Mucosa of descending colon (tissue), 3 donors: ENCODE results near the gene GRK5. TPM values are rescaled to one million over a fixed set of nuclear protein-coding genes. Genes with fewer than 3 reads are reported as not detected.
A peak's percentile ranks its signal among the peaks of the same experiment; 100 is the strongest.

Experiments
- ATAC-seq: fragments of 200-7000 bp; cut with Tn5 transposase; one replicate; pipeline ENCODE4 v1.9.1; 2020; ENCODE audit warnings: mild to moderate bottlenecking, moderate library complexity
- DNase-seq, 3 donors: peaks; one replicate each; pipeline ENCODE4 v3.0.0-alpha.2; 2020
- H3K36me3 ChIP-seq: fragments of 200-600 bp; one replicate; pipeline ENCODE4 v1.8.0; 2021; ENCODE audit warnings: low read depth, mild to moderate bottlenecking
- H3K4me1 ChIP-seq: fragments of 200-600 bp; one replicate; pipeline ENCODE4 v1.8.0; 2021; ENCODE audit warnings: low read depth, mild to moderate bottlenecking
- H3K4me3 ChIP-seq: fragments of 200-600 bp; one replicate; pipeline ENCODE4 v1.8.0; 2021; ENCODE audit warnings: mild to moderate bottlenecking
- H3K9me3 ChIP-seq: fragments of 200-600 bp; one replicate; pipeline ENCODE4 v1.8.0; 2021; ENCODE audit warnings: mild to moderate bottlenecking
- intact Hi-C, 2 donors: fragments of 100-400 bp; cut with DNase I in 1 of 2; cut with micrococcal nuclease in 1 of 2; formaldehyde crosslinking; loops; one replicate each; pipeline versions ENCODE4 v1.11.0 to v1.11.1; 2022; cut with DNase I, micrococcal nuclease
- total RNA-seq, 3 donors: library from RNA; stranded (reverse); fragmentation: NEBNext Ultra II Directional in 2 of 3; extraction: Animal tissue kit (Norgen Biotek cat#: 25700) in 2 of 3; gene quantifications; one replicate each; pipeline versions ENCODE4 v1.2.1 to v1.2.4, GENCODE V29; 2021 to 2023
- TF ChIP-seq, protein P1 (sequence below): fragments of 200-600 bp; IDR thresholded peaks from one replicate; pipeline ENCODE4 v1.8.0; 2022; ENCODE audit warnings: antibody characterized with exemption, mild to moderate bottlenecking
- donor health status: DM: no; HTN: no; CAD: no; lungs with moderate emphysema.
- donor health status: DM: no; HTN: no; CAD: no.
- donor health status: DM: no; HTN: yes; CAD: no.

Gene GRK5
- total RNA-seq, 3 donors from 2014 or later: 6.6 to 27.1 (median 8.3) TPM

- intact Hi-C loops: no loop called here
- Histone ChIP-seq H3K36me3 (no peaks in the 10 kb centered on the region), H3K4me3 (no peak overlapping the region), H3K4me1 (no peaks in the 10 kb centered on the region), H3K9me3 (no peaks in the 10 kb centered on the region)
- ATAC-seq (no peak), DNase-seq (no peak)
- TF ChIP-seq, protein P1, sequence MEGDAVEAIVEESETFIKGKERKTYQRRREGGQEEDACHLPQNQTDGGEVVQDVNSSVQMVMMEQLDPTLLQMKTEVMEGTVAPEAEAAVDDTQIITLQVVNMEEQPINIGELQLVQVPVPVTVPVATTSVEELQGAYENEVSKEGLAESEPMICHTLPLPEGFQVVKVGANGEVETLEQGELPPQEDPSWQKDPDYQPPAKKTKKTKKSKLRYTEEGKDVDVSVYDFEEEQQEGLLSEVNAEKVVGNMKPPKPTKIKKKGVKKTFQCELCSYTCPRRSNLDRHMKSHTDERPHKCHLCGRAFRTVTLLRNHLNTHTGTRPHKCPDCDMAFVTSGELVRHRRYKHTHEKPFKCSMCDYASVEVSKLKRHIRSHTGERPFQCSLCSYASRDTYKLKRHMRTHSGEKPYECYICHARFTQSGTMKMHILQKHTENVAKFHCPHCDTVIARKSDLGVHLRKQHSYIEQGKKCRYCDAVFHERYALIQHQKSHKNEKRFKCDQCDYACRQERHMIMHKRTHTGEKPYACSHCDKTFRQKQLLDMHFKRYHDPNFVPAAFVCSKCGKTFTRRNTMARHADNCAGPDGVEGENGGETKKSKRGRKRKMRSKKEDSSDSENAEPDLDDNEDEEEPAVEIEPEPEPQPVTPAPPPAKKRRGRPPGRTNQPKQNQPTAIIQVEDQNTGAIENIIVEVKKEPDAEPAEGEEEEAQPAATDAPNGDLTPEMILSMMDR: no peak
Measured at GRCh38 chr10:119408969-119409371, 201.6 kb downstream of the GRK5 start.

- H3K36me3 ChIP-seq: no peaks in the 10 kb centered on the region
- ATAC-seq (no peak), DNase-seq (no peak)
- TF ChIP-seq, protein P1: no peak
- H3K4me3 ChIP-seq: no peak overlapping the region
- no peaks in the 10 kb centered on the region for H3K4me1 ChIP-seq
- no peaks in the 10 kb centered on the region for H3K9me3 ChIP-seq
- intact Hi-C loops: no loop called here
Measured at GRCh38 chr10:119409385-119409784, 202.0 kb downstream of the GRK5 start.

GRCh38 chr10:119409906-119410305 is 202.5 kb downstream of the GRK5 start:
- no peak overlapping the region for H3K4me3 ChIP-seq
- ATAC-seq (peak; percentile 49), DNase-seq (peak; percentile 60 to 69 (median 62))
- intact Hi-C loops: loop anchor here in 1 of 2 donors (10.0 kb wide), 1 partner anchor 205 kb away; the partner anchor contains the start of gene GRK5
- H3K4me1 ChIP-seq: no peaks in the 10 kb centered on the region
- no peaks in the 10 kb centered on the region for H3K36me3 ChIP-seq
- TF ChIP-seq, protein P1: no peak
- H3K9me3 ChIP-seq: no peaks in the 10 kb centered on the region

DNA sequence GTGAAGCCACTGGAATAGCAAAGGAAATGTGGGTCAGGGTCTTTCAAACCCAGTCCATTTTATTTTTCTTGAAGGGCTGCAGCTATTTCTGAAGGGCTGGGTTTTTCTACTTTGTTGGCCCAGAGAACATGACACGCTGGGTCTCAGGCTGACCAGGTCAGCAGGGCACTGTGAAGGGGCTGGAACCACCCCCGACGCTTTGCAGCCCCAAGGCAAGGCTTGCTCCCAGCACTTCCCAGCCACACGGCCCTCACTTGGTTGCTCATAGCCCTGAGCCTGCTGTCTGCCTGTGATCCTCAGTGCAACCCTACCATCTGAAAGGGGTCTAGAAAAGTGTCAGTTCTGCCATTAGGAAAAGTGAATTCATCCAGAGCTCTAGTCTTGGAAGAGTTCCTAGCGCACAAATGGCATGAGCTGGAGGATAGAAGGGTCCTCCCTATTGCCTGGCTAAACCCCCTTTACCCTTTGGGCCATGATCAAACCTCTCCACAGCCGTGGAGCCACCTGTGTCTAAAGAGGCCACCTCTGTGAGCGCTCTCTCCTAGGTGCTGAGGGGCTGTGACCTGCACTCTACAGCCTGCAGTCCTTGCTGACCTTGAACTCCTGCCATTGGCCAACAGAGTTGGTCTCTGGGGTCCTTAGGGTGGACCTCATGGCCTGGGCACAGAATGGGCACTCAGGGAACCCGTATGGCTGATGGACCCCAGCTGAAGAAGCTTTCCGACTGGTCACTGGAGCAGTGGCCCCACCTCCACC is 203.2 kb downstream of the GRK5 start:
- peak in 1 of 3 donors; percentile 14 for DNase-seq
- intact Hi-C loops: loop anchor here in 1 of 2 donors (10.0 kb wide), 1 partner anchor 206 kb away; the partner anchor contains the start of gene GRK5
- H3K4me1 ChIP-seq: no peaks in the 10 kb centered on the region

GRCh38 chr10:119412244-119413092 is 205.1 kb downstream of the GRK5 start:
- no peaks in the 10 kb centered on the region for H3K36me3 ChIP-seq
- H3K9me3 ChIP-seq: no peaks in the 10 kb centered on the region
- H3K4me1 ChIP-seq: no peaks in the 10 kb centered on the region
- ATAC-seq (peak; percentile 16), DNase-seq (peak; percentile 40 to 72 (median 65))
- intact Hi-C loops: loop anchor here in 1 of 2 donors (10.0 kb wide), 1 partner anchor 208 kb away; the partner anchor contains the start of gene GRK5
- TF ChIP-seq, protein P1: no peak
- H3K4me3 ChIP-seq: no peak overlapping the region

More for the DNA sequence above, 203.2 kb downstream of the GRK5 start:
- Histone ChIP-seq H3K36me3 (no peaks in the 10 kb centered on the region), H3K9me3 (no peaks in the 10 kb centered on the region), H3K4me3 (no peak overlapping the region)
- TF ChIP-seq, protein P1: no peak
- no peak for ATAC-seq
